ENCODE results near the gene STAC2.

Gene STAC2

GRCh38 chr17:39210093-39210434, 15.7 kb downstream of the STAC2 start:
- no peak for DNase-seq

- peak in 25 of 56 donors; percentile 12 to 69 (median 37) for DNase-seq
Observed at GRCh38 chr17:39209317-39210092, 16.2 kb downstream of the STAC2 start.

GRCh38 chr17:39208893-39209292, 16.9 kb downstream of the STAC2 start:
- peak in 1 of 56 donors; percentile 6 for DNase-seq

GRCh38 chr17:39208136-39208535, 17.6 kb downstream of the STAC2 start:
- peak in 32 of 56 donors; percentile 12 to 72 (median 48) for DNase-seq

- DNase-seq = no peak
Observed at GRCh38 chr17:39205112-39205526, 20.6 kb downstream of the STAC2 start.

- no peak for DNase-seq
Observed at GRCh38 chr17:39204245-39204644, 21.5 kb downstream of the STAC2 start.

GRCh38 chr17:39200957-39201510, 24.7 kb downstream of the STAC2 start:
- DNase-seq = no peak

- DNase-seq = peak in 51 of 56 donors; percentile 29 to 90 (median 75)
Observed at GRCh38 chr17:39200070-39200879, 25.5 kb downstream of the STAC2 start, which contains the start of gene RPL19. RPL19 (plus strand) TSS chr17:39200283; CDS start chr17:39200345, 62 bp downstream.

- peak in 52 of 56 donors; percentile 48 to 91 (median 80) for DNase-seq
Observed at GRCh38 chr17:39199820-39200069, 26.0 kb downstream of the STAC2 start.

- DNase-seq = no peak
Observed at GRCh38 chr17:39198186-39198566, 27.6 kb downstream of the STAC2 start.

GRCh38 chr17:39197380-39198185, 28.2 kb downstream of the STAC2 start, which contains the start of gene CACNB1:
CACNB1 (minus strand) TSS chr17:39197669; CDS start chr17:39197495, 174 bp downstream.
- DNase-seq = peak in 50 of 56 donors; percentile 26 to 80 (median 61)

- peak in 3 of 56 donors; percentile 29 to 77 (median 41) for DNase-seq
Observed at GRCh38 chr17:39196808-39197291, 28.9 kb downstream of the STAC2 start.

GRCh38 chr17:39196241-39196807, 29.4 kb downstream of the STAC2 start:
- peak in 2 of 56 donors; percentile 44 to 77 for DNase-seq

GRCh38 chr17:39195568-39196160, 30.1 kb downstream of the STAC2 start:
- peak in 4 of 56 donors; percentile 22 to 49 (median 40) for DNase-seq

- DNase-seq = peak in 45 of 56 donors; percentile 23 to 80 (median 57)
Observed at GRCh38 chr17:39194985-39195524, 30.7 kb downstream of the STAC2 start.

GRCh38 chr17:39194089-39194984, 31.4 kb downstream of the STAC2 start:
- peak in 51 of 56 donors; percentile 27 to 87 (median 65) for DNase-seq

GRCh38 chr17:39193346-39193745, 32.4 kb downstream of the STAC2 start:
- no peak for DNase-seq

GRCh38 chr17:39192901-39193300, 32.8 kb downstream of the STAC2 start:
- no peak for DNase-seq
